Measurements from ENCODE around the gene HES3. TPM values are rescaled to one million over a fixed set of nuclear protein-coding genes. Genes with fewer than 3 reads are reported as not detected.

The HES3 gene
- total and polyA plus RNA-seq, 2 of the 4 experiments (the other 2 are of a cell fraction): not detected

GRCh38 chr1:6259491-6260362 is 15.7 kb downstream of the HES3 start:
- H3K36me3 ChIP-seq (ENCODE audit: control insufficient read depth, insufficient read depth, low read length): no peaks in the 10 kb centered on the region
- H2BK20ac ChIP-seq (ENCODE audit: low read depth, low read length): no peak overlapping the region
- CTCF ChIA-PET: interaction anchor here (0.6 kb wide), 1 partner anchor 58 kb away, joined by 3 read pairs; no protein-coding TSS in a partner anchor
- dilution Hi-C loops (cut with HindIII; ENCODE audit: low sequenced_read_pairs, unreplicated experiment): no loop called here
- H2BK15ac ChIP-seq (ENCODE audit: low read depth, low read length): no peak overlapping the region
- peak overlapping the region; percentile 45 for H2AK9ac ChIP-seq (replicated peaks; ENCODE audit: low read depth, low read length, poor library complexity)
- 28% methylated on average over 10 of the region's 46 CpGs; no CpG with 5 or more reads in 1 of the 2 experiments for WGBS, 2 experiments (ENCODE audit: extremely low coverage in 2 of 2, insufficient read length in 1 of 2)
- H4K5ac ChIP-seq (ENCODE audit: low read depth, low read length): no peak overlapping the region
- no peak overlapping the region for H3K4ac ChIP-seq (ENCODE audit: low read depth, low read length)
- no peak overlapping the region for H3K56ac ChIP-seq (ENCODE audit: extremely low read depth, insufficient read depth, low read length)
- H3K18ac ChIP-seq (ENCODE audit: low read depth, low read length): no peak overlapping the region
- TF ChIP-seq FOS (IDR thresholded peaks at IDR 0.05; ENCODE audit: low read depth, low read length): no peak
- TF ChIP-seq MAZ (IDR thresholded peaks at IDR 0.05; ENCODE audit: borderline replicate concordance, low read depth, low read length): peak; percentile 86; the same call in 1 of the 2 replicates
- no peak for TF ChIP-seq RAD21 (IDR thresholded peaks at IDR 0.05; ENCODE audit: low read length)
- TF ChIP-seq CEBPB (IDR thresholded peaks at IDR 0.05; ENCODE audit: low read depth, low read length): peak; percentile 100
- no peak overlapping the region for H3K23ac ChIP-seq (ENCODE audit: low read depth, low read length)
- POLR2A ChIA-PET (ENCODE audit: unreplicated experiment): no interaction called here
- DNase-seq (peak; percentile 72), ATAC-seq (ENCODE audit: low read depth) (peak; percentile 61)
- no peaks in the 10 kb centered on the region for H3K9me3 ChIP-seq (ENCODE audit: control insufficient read depth, insufficient read depth, low read length)
- no peaks in the 10 kb centered on the region for H3K9me1 ChIP-seq (ENCODE audit: insufficient read depth, low read length)
- H3K79me1 ChIP-seq (ENCODE audit: low read depth in 1 of 2, low read length in 2 of 2): no peaks in the 10 kb centered on the region
- intact Hi-C loops (cut with micrococcal nuclease): loop anchor here (1.0 kb wide), 1 partner anchor 84 kb away; no protein-coding TSS in a partner anchor
- peak overlapping the region; percentile 91 for H2AFZ ChIP-seq (replicated peaks; ENCODE audit: low read length, poor library complexity)
- H2BK120ac ChIP-seq (ENCODE audit: low read depth, low read length): no peak overlapping the region
- in situ Hi-C loops (cut with MboI; ENCODE audit: low sequenced_read_pairs): loop anchor here (10.0 kb wide), 1 partner anchor 145 kb away; no protein-coding TSS in a partner anchor
- no peak overlapping the region for H3K14ac ChIP-seq (replicated peaks; ENCODE audit: low read depth, low read length)
- BruUV-seq (replicated peaks): no TSS peak
- no peak overlapping the region for H2AK5ac ChIP-seq (ENCODE audit: low read depth, low read length)
- H3K4me1 ChIP-seq (ENCODE audit: control insufficient read depth, insufficient read depth, low read length): peaks cover 2% of the 10 kb centered on the region; the same call in 1 of the 2 replicates
- H3K27ac ChIP-seq (ENCODE audit: insufficient read depth, low read length): no peak overlapping the region
- H3K4me3 ChIP-seq (ENCODE audit: insufficient read depth, low read depth, low read length): peak overlapping the region; percentile 75
- no peak overlapping the region for H4K91ac ChIP-seq (ENCODE audit: insufficient read depth, low read depth, low read length)
- H3K4me2 ChIP-seq (ENCODE audit: low read depth, low read length): peak overlapping the region; percentile 52; the same call in 1 of the 2 replicates
- no peaks in the 10 kb centered on the region for H3K27me3 ChIP-seq (ENCODE audit: control insufficient read depth, insufficient read depth, low read length)
- H2BK5ac ChIP-seq (ENCODE audit: low read depth, low read length, poor library complexity, severe bottlenecking): no peak overlapping the region
- H3K9ac ChIP-seq (ENCODE audit: low read depth, low read length): no peak overlapping the region
- H4K20me1 ChIP-seq (ENCODE audit: insufficient read depth, low read length): peaks cover 4% of the 10 kb centered on the region
- H4K8ac ChIP-seq (ENCODE audit: low read depth in 2 of 2, low read length in 2 of 2): no peak overlapping the region

All from IMR-90 (cell line).